ENCODE measurements around the gene ADCY9.

The ADCY9 gene

GRCh38 chr16:4113358-4114256, 2.6 kb downstream of the ADCY9 start:
- H2BK15ac ChIP-seq (ENCODE audit: low read depth, poor library complexity, severe bottlenecking) = no peak overlapping the region
- no peak overlapping the region for H3K18ac ChIP-seq (ENCODE audit: low read depth in 1 of 2, low read length in 2 of 2)
- H2AK5ac ChIP-seq (ENCODE audit: low read length, severe bottlenecking) = no peak overlapping the region
- H3K4me2 ChIP-seq (ENCODE audit: low read length, poor library complexity, severe bottlenecking) = no peak overlapping the region
- H3K36me3 ChIP-seq (ENCODE audit: control insufficient read depth in 1 of 2, insufficient read depth in 2 of 2, low read depth in 1 of 2, low read length in 2 of 2) = peaks cover 10 to 12% of the 10 kb centered on the region in 2 experiments
- peak overlapping the region in 1 of 2 experiments; percentile 76 for H3K4me3 ChIP-seq (ENCODE audit: insufficient read depth in 1 of 2, low read depth in 1 of 2, low read length in 2 of 2)
- WGBS = 92% methylated on average over 34 of the region's 34 CpGs
- peak overlapping the region; percentile 84 for H3K9ac ChIP-seq (ENCODE audit: low read length)
- H3K27me3 ChIP-seq (ENCODE audit: control insufficient read depth in 1 of 2, insufficient read depth in 1 of 2, low read length in 2 of 2) = no peaks in the 10 kb centered on the region
- no peak overlapping the region for H2BK5ac ChIP-seq (ENCODE audit: low read depth, low read length, poor library complexity, severe bottlenecking)
- peak overlapping the region in 1 of 2 experiments; percentile 1 for H3K23ac ChIP-seq (ENCODE audit: low read length in 2 of 2)
- H4K91ac ChIP-seq (ENCODE audit: low read length) = no peak overlapping the region
- peaks cover 35% of the 10 kb centered on the region for H3K4me1 ChIP-seq (ENCODE audit: control insufficient read depth, insufficient read depth, low read depth, low read length)
- H2BK12ac ChIP-seq (ENCODE audit: low read length in 2 of 2) = no peak overlapping the region
- no peak overlapping the region for H3K14ac ChIP-seq (ENCODE audit: low read length in 2 of 2)
- no peaks in the 10 kb centered on the region for H3K9me3 ChIP-seq (ENCODE audit: control insufficient read depth, low read length)
- H3K4ac ChIP-seq (ENCODE audit: low read depth in 1 of 2, low read length in 2 of 2) = no peak overlapping the region
- H3K27ac ChIP-seq (ENCODE audit: low read length, poor library complexity, severe bottlenecking) = no peak overlapping the region
- DNase-seq = no peak
- no peak overlapping the region for H2AFZ ChIP-seq (ENCODE audit: low read depth, low read length)
- H4K8ac ChIP-seq (ENCODE audit: low read length) = no peak overlapping the region
- H3K79me1 ChIP-seq (replicated peaks; ENCODE audit: low read length, poor library complexity, severe bottlenecking) = peaks cover 25% of the 10 kb centered on the region
- H2BK120ac ChIP-seq (ENCODE audit: low read depth, low read length) = no peak overlapping the region

GRCh38 chr16:4111748-4112696, 4.2 kb downstream of the ADCY9 start:
- Histone ChIP-seq H3K4ac (ENCODE audit: low read depth in 1 of 2, low read length in 2 of 2) (peak overlapping the region in 1 of 2 experiments; percentile 2), H3K79me1 (replicated peaks; ENCODE audit: low read length, poor library complexity, severe bottlenecking) (peaks cover 25% of the 10 kb centered on the region), H3K9ac (ENCODE audit: low read length) (peak overlapping the region; percentile 84), H3K18ac (ENCODE audit: low read depth in 1 of 2, low read length in 2 of 2) (no peak overlapping the region), H4K91ac (ENCODE audit: low read length) (no peak overlapping the region), H3K14ac (ENCODE audit: low read length in 2 of 2) (no peak overlapping the region), H2BK15ac (ENCODE audit: low read depth, poor library complexity, severe bottlenecking) (no peak overlapping the region), H3K23ac (ENCODE audit: low read length in 2 of 2) (no peak overlapping the region), H2AK5ac (ENCODE audit: low read length, severe bottlenecking) (no peak overlapping the region), H3K4me3 (ENCODE audit: insufficient read depth in 1 of 2, low read depth in 1 of 2, low read length in 2 of 2) (peak overlapping the region; percentile 2 to 76), H3K27ac (ENCODE audit: low read length, poor library complexity, severe bottlenecking) (no peak overlapping the region), H3K27me3 (ENCODE audit: control insufficient read depth in 1 of 2, insufficient read depth in 1 of 2, low read length in 2 of 2) (no peaks in the 10 kb centered on the region), H3K36me3 (ENCODE audit: control insufficient read depth in 1 of 2, insufficient read depth in 2 of 2, low read depth in 1 of 2, low read length in 2 of 2) (peaks cover 12 to 17% of the 10 kb centered on the region in 2 experiments), H2AFZ (ENCODE audit: low read depth, low read length) (no peak overlapping the region), H3K9me3 (ENCODE audit: control insufficient read depth, low read length) (no peaks in the 10 kb centered on the region), H2BK12ac (ENCODE audit: low read length in 2 of 2) (no peak overlapping the region), H3K4me1 (ENCODE audit: control insufficient read depth, insufficient read depth, low read depth, low read length) (peaks cover 34% of the 10 kb centered on the region), H4K8ac (ENCODE audit: low read length) (no peak overlapping the region), H2BK120ac (ENCODE audit: low read depth, low read length) (no peak overlapping the region), H3K4me2 (ENCODE audit: low read length, poor library complexity, severe bottlenecking) (peak overlapping the region; percentile 33), H2BK5ac (ENCODE audit: low read depth, low read length, poor library complexity, severe bottlenecking) (no peak overlapping the region)
- 77% methylated on average over 13 of the region's 16 CpGs for WGBS
- peak; percentile 42 for DNase-seq

- Histone ChIP-seq H3K27ac (ENCODE audit: low read length, poor library complexity, severe bottlenecking) (no peak overlapping the region), H2AK5ac (ENCODE audit: low read length, severe bottlenecking) (no peak overlapping the region), H2AFZ (ENCODE audit: low read depth, low read length) (no peak overlapping the region), H3K4me3 (ENCODE audit: insufficient read depth in 1 of 2, low read depth in 1 of 2, low read length in 2 of 2) (no peak overlapping the region), H3K18ac (ENCODE audit: low read depth in 1 of 2, low read length in 2 of 2) (no peak overlapping the region), H2BK5ac (ENCODE audit: low read depth, low read length, poor library complexity, severe bottlenecking) (no peak overlapping the region), H3K23ac (ENCODE audit: low read length in 2 of 2) (no peak overlapping the region), H2BK12ac (ENCODE audit: low read length in 2 of 2) (no peak overlapping the region), H3K27me3 (ENCODE audit: control insufficient read depth in 1 of 2, insufficient read depth in 1 of 2, low read length in 2 of 2) (no peaks in the 10 kb centered on the region), H4K8ac (ENCODE audit: low read length) (no peak overlapping the region), H2BK15ac (ENCODE audit: low read depth, poor library complexity, severe bottlenecking) (no peak overlapping the region), H3K9me3 (ENCODE audit: control insufficient read depth, low read length) (no peaks in the 10 kb centered on the region), H4K91ac (ENCODE audit: low read length) (peak overlapping the region; percentile 14), H3K36me3 (ENCODE audit: control insufficient read depth in 1 of 2, insufficient read depth in 2 of 2, low read depth in 1 of 2, low read length in 2 of 2) (peaks cover 12 to 17% of the 10 kb centered on the region in 2 experiments), H3K4ac (ENCODE audit: low read depth in 1 of 2, low read length in 2 of 2) (no peak overlapping the region), H3K14ac (ENCODE audit: low read length in 2 of 2) (no peak overlapping the region), H3K4me2 (ENCODE audit: low read length, poor library complexity, severe bottlenecking) (no peak overlapping the region), H3K9ac (ENCODE audit: low read length) (peak overlapping the region; percentile 84), H3K4me1 (ENCODE audit: control insufficient read depth, insufficient read depth, low read depth, low read length) (peaks cover 30% of the 10 kb centered on the region), H3K79me1 (replicated peaks; ENCODE audit: low read length, poor library complexity, severe bottlenecking) (peaks cover 32% of the 10 kb centered on the region), H2BK120ac (ENCODE audit: low read depth, low read length) (no peak overlapping the region)
- 96% methylated on average over 14 of the region's 14 CpGs for WGBS
- DNase-seq = no peak
Measured at GRCh38 chr16:4110680-4111079, 5.6 kb downstream of the ADCY9 start.

- no peak overlapping the region for H3K27ac ChIP-seq (ENCODE audit: low read length, poor library complexity, severe bottlenecking)
- WGBS = 91% methylated on average over 11 of the region's 13 CpGs
Measured at GRCh38 chr16:4110065-4110464, 6.2 kb downstream of the ADCY9 start.

More at GRCh38 chr16:4110065-4110464, 6.2 kb downstream of the ADCY9 start:
- Histone ChIP-seq H3K27me3 (ENCODE audit: control insufficient read depth in 1 of 2, insufficient read depth in 1 of 2, low read length in 2 of 2) (no peaks in the 10 kb centered on the region), H3K4ac (ENCODE audit: low read depth in 1 of 2, low read length in 2 of 2) (no peak overlapping the region), H4K8ac (ENCODE audit: low read length) (no peak overlapping the region), H3K9ac (ENCODE audit: low read length) (no peak overlapping the region), H2BK120ac (ENCODE audit: low read depth, low read length) (no peak overlapping the region), H4K91ac (ENCODE audit: low read length) (no peak overlapping the region), H3K4me1 (ENCODE audit: control insufficient read depth, insufficient read depth, low read depth, low read length) (peaks cover 27% of the 10 kb centered on the region), H3K79me1 (replicated peaks; ENCODE audit: low read length, poor library complexity, severe bottlenecking) (peaks cover 30% of the 10 kb centered on the region), H2AFZ (ENCODE audit: low read depth, low read length) (no peak overlapping the region), H2AK5ac (ENCODE audit: low read length, severe bottlenecking) (peak overlapping the region; percentile 85), H3K9me3 (ENCODE audit: control insufficient read depth, low read length) (no peaks in the 10 kb centered on the region), H3K23ac (ENCODE audit: low read length in 2 of 2) (no peak overlapping the region), H3K14ac (ENCODE audit: low read length in 2 of 2) (no peak overlapping the region), H3K18ac (ENCODE audit: low read depth in 1 of 2, low read length in 2 of 2) (no peak overlapping the region), H3K36me3 (ENCODE audit: control insufficient read depth in 1 of 2, insufficient read depth in 2 of 2, low read depth in 1 of 2, low read length in 2 of 2) (peaks cover 12 to 17% of the 10 kb centered on the region in 2 experiments), H2BK12ac (ENCODE audit: low read length in 2 of 2) (no peak overlapping the region), H3K4me2 (ENCODE audit: low read length, poor library complexity, severe bottlenecking) (no peak overlapping the region), H2BK15ac (ENCODE audit: low read depth, poor library complexity, severe bottlenecking) (no peak overlapping the region), H3K4me3 (ENCODE audit: insufficient read depth in 1 of 2, low read depth in 1 of 2, low read length in 2 of 2) (no peak overlapping the region), H2BK5ac (ENCODE audit: low read depth, low read length, poor library complexity, severe bottlenecking) (no peak overlapping the region)
- no peak for DNase-seq
